GM18873 (cell line): Measurements from ENCODE around the gene ASTN1.

ENCODE experiments used
- ATAC-seq: cut with Tn5 transposase; IDR thresholded peaks from one replicate; pipeline ENCODE4 v1.9.1; 2021; ENCODE audit warnings: mild to moderate bottlenecking, moderate library complexity, moderate number of reproducible peaks; ENCODE audit not compliant: unreplicated experiment, low FRiP score

ASTN1 gene

DNA sequence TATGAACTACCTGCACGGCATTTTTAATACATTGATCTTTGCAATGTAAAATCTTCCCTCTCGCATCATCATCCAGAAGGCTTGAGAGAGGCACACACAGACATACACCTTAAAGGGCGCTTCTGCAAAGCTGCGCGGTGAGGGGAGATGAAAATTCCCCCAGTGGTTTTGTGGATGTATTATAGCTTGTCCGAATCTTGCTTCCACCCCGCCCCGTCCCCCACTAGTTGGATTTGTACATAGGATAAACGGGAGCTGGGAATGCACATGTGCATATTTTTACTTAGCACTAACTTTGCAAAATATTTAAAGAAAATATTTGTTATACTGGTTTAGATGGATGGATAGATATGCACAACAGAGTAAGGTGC is 542 bp upstream of the ASTN1 start:
- ATAC-seq = no peak

DNA sequence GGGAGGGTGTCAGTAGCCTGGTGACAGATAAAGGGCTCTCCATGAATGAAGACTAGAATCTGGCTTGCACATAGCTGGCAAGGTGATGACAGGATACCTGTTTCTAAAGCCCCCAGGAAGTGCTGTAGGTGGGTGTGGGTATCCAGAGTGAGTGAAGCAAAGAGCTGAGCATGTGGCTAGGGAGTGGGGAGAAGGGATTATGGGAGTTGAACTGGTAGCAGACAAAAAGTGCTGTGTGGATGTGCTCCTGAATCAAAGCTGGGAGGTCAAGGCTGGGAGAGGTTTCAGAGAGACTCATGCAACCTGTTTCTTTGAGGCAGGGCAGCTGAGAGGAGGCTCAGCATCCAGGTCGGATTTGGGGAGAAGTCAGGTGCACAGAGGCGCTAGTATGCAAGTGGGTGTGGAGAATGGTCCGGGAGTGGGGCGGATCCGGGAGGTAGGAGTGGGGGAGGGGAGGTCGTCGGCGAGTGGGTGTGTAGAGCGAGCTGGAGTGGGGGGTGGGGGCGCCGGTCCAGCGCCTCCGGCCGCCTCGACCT is 600 bp downstream of the ASTN1 start:
- ATAC-seq = no peak

- ATAC-seq = no peak
Measured at GRCh38 chr1:177162243-177162642, 2.3 kb downstream of the ASTN1 start.

DNA sequence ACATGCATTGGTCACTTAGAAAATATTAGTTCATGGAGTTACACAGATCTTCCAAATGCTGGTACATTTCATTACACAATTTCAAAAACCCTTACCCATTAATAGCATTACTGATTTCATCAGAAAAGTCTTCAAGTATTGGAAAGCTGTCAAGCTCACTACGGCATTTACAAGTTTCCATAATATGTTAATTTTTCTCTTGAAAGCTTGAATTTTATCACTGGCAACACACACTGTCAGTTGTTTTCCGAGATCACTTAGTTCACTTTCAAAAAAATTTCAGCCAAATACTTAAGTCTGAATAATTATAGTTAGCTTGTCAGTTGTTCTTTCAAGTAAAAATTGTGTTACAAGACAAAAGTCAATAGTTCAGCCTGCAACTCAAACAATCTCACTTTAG is 18.0 kb downstream of the ASTN1 start:
- no peak for ATAC-seq

DNA sequence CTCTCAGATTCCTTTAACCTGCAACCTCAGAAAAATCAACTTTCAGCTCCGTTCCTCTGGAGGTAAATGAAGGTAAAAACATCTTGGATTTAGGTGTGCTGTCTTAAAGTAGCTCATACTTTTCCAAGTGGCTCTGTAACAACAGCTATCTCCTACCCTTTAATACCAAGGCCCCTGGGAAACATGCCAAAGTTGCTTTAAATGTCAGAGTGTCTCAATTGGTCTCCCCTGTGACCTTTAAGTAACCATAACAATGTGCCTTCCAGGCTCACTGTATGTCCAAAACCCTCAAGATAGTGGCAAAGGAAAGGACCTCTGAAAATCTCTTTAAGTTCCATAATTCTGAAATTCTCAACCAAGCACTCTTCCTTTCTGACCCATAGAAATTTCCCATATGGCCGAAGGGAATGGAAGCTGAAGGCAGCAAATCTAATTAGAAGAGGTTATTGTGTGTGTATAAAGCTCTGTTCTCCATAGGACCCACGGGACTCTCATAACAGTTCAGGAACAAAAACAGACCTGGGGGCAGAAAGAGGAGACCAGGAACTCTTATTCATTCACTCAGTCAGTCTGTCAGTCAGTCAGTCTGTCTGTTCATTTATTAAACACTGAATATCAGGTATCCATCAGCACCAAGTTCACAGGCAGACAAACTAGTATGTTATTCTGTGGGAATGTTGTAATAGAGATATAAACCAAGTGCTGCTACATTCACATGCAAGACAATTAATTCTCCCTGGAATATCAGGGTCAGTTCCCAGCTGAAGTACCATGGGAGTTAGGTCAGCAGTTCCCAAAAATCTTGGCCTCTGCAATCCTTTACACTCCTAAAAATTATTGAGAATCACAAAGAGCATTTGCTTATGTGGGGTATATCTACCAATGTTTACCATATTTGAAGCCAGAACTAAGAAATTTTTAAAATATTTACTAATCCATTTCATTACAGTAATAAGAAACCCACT is 19.1 kb downstream of the ASTN1 start:
- ATAC-seq = no peak

- ATAC-seq = no peak
Measured at GRCh38 chr1:177142791-177143271, 21.7 kb downstream of the ASTN1 start.

GRCh38 chr1:177142010-177142409 is 22.5 kb downstream of the ASTN1 start:
- no peak for ATAC-seq

DNA sequence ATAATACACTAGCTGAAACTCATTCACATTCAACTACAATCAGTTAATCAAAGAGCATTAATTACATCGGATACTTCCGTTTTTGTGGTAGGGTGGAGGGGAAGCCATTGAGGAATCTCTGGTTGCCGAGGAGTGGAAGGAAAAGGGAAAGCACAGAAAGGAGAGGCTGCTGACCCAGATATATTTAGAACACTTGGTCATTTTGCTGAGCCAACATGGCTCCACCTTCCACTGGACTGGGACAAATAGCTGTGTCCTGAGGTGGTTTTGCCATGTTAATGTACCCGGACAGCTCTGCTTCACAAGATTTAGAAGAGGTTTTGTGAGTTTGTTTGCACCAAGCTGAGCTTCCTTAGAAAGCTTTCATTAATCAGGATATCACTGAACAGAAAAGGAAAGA is 26.2 kb downstream of the ASTN1 start:
- no peak for ATAC-seq

GRCh38 chr1:177137814-177138213 is 26.7 kb downstream of the ASTN1 start:
- no peak for ATAC-seq

- ATAC-seq = no peak
Measured at GRCh38 chr1:177135250-177135649, 29.3 kb downstream of the ASTN1 start.

- ATAC-seq = no peak
Measured at GRCh38 chr1:177133977-177134538, 30.5 kb downstream of the ASTN1 start.

- no peak for ATAC-seq
Measured at GRCh38 chr1:177132141-177132540, 32.4 kb downstream of the ASTN1 start.

DNA sequence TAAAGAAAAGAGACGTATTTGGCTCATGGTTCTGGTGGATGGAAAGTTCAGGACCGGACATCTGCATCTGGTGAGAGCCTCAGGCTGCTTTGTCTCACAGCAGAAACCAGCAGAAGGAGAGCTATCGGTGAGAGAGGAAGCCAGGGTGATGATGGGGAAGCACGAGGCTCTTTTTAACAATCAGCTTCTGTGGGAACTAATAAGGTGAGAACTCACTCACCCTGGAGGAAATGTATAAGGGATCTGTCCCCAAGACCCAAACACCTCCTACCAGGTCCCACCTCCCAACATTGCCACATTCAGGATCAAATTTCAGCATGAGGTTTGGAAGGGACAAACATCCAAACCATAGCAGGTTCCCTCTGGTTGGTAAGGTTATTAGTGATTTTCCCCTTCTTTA is 32.8 kb downstream of the ASTN1 start:
- ATAC-seq = no peak

DNA sequence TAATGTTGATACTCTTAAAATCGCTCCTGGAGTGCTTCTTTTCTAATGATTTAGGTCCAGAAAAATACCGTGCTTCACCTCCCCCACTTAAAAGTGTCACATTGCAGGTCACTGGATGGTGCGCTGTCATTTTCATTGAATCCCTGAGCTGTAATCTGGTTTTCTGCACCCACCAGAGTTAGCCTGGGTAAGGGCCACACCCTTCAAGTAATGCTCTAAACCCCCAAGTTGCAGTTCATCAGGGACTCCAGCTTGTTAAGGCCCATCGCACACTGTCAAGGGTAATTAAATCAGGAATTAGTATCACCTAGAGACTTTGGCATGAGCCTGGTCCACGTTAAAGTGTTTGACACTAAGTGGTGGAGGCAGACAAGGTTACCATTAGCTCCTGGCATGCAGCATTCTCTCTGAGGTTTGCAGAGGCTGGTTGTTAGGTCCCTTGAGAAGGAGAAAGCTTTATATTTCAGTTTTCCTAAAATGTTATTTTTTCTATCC is 34.0 kb downstream of the ASTN1 start:
- no peak for ATAC-seq

DNA sequence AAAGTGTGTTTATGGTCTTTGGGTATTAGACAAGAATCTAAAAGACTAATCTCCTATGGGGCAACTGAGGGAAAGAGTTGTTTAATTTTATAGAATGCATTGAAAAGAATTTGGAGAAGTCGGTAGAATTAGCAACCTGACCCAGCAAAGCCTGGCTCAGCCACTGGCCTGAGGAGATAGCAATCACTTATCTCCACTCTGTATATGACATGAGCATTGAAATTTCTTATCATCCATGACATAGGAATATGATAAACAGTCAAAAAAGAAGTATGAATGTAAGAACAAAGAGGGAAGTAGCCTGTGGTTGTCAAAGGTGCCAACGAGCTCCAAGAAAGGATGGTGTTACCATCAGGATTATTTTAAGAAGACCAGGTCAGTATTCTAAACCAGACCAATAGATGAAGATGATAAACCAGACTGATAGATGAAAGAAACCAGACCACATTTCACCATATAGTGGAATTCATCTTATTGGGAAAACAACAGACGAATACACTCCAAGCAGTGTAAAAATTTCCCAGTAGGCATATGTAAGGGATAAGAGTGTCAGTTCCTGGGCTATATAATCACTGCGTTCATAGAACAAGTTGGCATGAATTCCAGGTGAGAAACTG is 35.7 kb downstream of the ASTN1 start:
- no peak for ATAC-seq

DNA sequence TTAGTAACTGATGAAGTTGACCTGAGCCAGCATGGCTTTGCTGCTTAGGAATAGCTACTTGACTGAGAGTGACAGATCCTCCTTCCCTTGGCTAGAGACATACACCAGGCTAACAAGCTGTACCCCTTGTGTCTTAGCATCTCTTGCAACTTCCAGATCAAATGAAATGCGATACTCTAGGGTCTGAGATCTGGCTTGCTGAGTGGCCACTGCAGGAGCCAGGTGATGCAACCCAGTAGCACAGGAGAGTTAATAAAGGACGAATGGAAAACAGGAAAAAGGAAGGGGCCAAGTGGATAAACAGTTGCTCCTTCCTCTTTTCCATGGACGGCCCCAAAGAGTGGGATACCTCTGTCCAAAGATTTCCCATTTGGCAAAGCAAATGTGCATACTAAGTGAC is 38.2 kb downstream of the ASTN1 start:
- no peak for ATAC-seq

DNA sequence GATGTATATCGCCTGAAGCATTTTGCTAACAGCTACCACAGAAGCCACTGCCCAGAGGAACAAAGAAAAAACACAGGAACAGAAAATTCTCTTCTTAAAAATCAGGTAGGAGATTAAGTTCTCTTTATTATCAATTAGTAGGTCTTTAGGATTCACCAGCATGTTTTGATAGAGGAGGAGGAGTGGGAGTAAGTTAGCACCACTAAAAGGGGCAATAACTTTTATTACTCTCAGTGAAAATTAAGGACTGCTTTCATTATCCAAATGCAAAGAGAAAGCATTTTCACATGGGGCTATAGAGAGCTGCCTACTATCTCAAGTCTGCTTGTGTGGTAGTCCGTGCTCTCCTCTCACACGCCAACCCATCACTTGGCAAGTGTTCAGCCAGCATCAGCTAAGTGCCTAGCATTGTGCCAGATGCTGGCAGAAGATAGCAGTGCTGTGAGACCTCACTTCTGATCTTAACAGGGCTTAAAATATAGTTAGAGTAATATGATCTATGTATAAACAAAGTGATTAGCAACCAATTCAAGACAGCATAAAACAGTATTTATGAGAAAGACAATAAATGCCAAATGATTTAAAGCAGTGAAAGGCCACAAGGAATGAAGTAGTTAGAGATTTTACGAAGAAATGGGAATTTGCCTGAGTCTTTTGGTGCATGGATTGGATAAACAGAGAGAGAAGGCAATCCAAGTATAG is 39.8 kb downstream of the ASTN1 start:
- no peak for ATAC-seq

GRCh38 chr1:177122461-177123251 is 41.9 kb downstream of the ASTN1 start:
- ATAC-seq = no peak

DNA sequence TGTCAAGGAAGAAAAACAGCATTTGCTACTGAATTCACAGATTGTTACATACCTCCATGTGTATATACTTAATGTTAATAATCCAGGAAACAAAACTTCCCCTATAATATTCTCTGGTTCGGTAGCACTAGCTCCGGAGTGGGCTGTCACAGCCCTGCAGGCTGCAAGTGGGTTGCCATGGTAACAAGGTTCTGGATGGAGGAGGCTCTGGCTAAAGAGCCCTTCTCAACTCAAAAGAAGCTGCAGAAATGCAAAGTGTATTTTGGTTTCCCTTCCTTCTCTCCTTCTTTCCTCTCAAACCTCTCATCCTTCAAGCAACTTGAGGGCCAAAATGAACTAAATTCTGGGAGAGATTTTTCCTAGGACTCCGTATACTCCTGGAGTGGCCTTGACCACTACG is 45.2 kb downstream of the ASTN1 start:
- no peak for ATAC-seq

DNA sequence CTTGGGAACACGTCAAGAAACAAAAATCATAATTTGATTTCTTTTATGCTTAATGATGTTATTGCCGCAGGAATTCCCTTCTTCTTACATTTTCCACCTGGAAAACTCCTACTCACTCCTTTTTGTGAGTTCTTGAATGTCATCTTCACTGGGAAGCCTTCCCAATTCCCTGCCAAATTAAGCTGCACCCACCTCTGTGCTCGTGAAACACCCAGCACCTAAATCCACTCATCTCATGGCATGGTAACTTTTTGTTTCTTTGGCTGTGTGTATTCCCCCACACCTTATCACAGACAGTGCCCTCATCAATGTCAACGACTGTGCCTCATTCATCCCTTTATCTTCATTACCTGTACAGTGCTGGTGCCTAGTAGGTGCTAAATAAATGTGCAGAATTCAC is 45.6 kb downstream of the ASTN1 start:
- ATAC-seq = no peak
